Endometrial microvascular endothelial cells (primary cell): ENCODE data around the gene EMB. TPM values are rescaled to one million over a fixed set of nuclear protein-coding genes. Genes with fewer than 3 reads are reported as not detected.
"Not testable (repeated sequence)": the region's sequence is repeated elsewhere in the genome, so short reads cannot be mapped to it uniquely, and the experiment has no call there.

ENCODE experiments used
- in situ Hi-C: cut with HindIII; loops from 2 replicates; pipeline ENCODE4 v1.10.0; 2017; ENCODE audit warnings: low sequenced_read_pairs, low pct_unique_long_range_greater_than_20kb; ENCODE audit errors: inconsistent ontology term
- total RNA-seq: library from RNA; depleted of rRNA; stranded (reverse); fragments of >200 nt; gene quantifications from one replicate; pipeline ENCODE4 v1.2.3, GENCODE V29; 2015; ENCODE audit errors: inconsistent ontology term

The EMB gene, protein sequence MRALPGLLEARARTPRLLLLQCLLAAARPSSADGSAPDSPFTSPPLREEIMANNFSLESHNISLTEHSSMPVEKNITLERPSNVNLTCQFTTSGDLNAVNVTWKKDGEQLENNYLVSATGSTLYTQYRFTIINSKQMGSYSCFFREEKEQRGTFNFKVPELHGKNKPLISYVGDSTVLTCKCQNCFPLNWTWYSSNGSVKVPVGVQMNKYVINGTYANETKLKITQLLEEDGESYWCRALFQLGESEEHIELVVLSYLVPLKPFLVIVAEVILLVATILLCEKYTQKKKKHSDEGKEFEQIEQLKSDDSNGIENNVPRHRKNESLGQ
- total RNA-seq, result not detected

DNA sequence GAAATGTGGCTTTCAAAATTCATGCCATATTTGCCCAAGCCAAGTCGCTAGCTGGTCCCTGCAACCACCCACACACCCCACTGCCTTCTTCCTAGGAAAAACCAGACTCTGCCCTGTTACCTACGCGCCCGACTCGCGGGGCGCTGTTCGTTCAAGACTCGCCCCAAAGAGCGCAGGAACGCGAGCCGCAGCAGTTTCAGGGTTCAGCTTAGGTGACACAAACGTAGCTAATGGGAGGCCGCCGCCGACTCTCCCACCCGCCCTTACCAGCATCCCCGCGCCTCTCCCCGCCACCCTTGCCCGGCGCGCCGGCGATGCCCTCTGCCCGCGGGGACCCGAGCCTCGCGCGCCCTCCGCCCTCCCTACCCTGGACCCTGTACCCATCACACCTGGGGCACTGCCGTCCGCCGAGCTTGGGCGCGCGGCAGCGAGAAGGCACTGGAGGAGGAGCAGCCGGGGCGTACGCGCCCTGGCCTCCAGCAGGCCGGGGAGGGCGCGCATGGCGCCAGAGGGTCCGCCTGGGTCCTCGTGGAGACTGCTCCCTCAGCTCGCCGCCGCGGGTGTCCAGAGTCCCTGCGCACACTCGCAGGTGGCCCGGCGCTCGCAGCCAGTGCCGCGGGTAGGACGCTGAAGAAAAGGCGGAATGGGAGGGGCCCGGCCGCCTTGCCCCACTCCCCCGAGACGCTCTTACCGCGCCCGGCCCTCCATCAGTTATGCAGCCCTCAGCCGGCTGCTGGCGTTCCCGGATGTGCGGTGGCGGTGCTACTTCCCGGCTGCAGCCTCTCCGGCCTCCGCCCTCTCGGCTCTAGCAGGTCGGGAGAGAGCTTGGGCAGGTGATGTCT, at the start of gene EMB:
Gene EMB (minus strand): TSS at position 638 of the 842 bp plus-strand sequence. CDS start 137 bp downstream, at position 501.
- in situ Hi-C loops, result no loop called here

DNA sequence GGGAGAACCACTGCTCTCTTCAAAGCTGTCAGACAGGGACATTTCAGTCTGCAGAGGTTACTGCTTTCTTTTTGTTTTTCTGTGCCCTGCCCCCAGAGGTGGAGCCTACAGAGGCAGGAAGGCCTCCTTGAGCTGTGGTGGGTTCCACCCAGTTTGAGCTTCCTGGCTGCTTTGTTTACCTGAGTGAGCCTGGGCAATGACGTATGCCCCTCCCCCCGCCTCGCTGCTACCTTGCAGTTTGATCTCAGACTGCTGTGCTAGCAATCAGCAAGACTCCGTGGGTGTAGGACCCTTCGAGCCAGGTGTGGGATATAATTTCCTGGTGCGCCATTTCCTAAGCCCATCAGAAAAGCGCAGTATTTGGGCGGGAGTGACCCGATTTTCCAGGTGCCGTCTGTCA, 48.4 kb upstream of the EMB start:
- in situ Hi-C loops, result not testable (repeated sequence)

DNA sequence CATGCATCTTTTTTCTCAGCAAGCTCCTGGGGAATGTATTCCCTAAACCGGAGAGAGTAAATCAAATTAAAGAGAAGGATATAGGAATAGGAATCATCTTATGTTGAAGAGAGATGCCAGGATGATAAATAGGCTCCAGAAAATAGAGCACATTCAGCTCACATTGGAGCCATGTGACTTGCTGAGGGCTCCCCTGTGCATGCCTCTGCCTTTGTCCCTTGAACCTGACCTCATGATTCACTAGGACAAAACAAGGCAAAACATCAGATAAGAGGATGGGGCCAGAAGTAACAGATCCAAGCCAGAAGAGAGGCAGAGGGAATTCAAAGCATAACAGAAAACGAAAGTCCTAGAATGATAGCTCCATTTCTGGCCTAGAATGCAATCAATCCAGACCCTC, 37.7 kb upstream of the EMB start:
- in situ Hi-C loops, result not testable (repeated sequence)

DNA sequence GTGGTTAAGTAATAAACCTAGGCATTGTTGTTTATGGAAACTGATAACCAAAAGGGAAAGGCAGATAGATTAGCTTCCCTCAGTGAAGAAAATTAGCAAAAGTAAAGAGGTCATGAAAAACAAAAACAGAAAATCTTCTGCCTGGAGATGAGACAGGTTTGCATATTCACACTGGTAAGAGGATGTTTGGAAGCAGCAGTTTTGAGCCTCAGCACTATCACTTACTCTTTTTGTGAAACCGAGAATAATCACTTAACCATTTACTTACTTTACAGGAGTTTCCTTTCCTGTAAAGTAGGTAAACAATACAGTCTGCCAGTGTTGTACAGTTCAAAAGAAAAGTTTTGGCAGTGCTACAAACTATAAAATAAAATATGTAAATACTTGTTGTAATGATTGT, 35.5 kb upstream of the EMB start:
- in situ Hi-C loops, result no loop called here

DNA sequence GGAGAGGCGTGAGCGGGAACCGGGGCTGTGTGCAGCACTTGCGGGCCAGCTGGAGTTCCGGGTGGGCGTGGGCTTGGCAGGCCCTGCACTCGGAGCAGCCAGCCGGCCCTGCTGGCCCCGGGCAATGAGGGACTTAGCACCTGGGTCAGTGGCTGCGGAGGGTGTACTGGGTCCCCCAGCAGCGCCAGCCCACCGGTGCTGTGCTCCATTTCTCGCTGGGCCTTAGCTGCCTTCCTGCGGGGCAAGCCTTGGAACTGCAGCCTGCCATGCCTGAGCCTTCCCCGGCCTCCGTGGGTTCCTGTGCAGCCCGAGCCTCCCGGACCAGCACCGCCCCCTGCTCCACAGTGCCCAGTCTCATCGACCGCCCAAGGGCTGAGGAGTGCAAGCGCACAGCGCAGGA, 23.9 kb upstream of the EMB start:
- in situ Hi-C loops, result not testable (repeated sequence)

DNA sequence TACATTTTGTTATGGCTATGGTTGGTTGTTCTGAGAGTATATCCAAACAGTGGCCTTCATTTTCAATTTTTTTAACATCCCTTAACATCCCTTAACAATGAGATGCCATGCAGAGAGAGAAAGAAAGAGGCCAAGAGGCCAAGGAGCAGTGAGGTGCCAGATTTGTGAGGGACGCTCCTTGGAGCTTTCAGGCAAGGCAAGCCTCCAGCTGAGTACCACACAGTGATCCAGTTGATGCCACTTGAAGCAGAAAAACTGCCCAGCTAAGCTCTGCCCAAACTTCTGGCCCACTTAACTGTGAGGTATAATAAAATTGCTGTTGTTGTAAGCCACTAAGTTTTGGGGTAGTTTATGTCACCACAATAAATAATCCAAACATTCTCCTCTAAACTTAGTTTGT, 22.6 kb upstream of the EMB start:
- in situ Hi-C loops, result no loop called here

DNA sequence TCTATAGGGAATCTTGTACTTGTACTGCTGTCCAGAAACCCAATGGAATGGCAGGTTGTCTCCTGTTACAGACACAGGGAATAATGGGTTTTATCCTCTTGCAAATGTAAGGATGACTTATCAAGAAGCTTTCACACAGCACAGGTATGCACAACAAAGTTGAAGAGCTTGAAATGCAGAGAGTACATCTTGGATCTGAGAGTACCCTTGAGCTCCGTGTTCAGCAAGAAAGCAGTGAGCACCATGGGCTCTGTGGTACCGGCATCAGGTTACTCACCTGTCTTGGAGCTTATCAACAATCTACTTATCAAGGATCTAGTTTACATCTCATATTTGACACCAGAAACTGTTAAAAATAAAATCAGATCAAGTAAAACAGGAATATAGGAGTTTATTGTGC, 22.0 kb upstream of the EMB start:
- in situ Hi-C loops, result no loop called here

DNA sequence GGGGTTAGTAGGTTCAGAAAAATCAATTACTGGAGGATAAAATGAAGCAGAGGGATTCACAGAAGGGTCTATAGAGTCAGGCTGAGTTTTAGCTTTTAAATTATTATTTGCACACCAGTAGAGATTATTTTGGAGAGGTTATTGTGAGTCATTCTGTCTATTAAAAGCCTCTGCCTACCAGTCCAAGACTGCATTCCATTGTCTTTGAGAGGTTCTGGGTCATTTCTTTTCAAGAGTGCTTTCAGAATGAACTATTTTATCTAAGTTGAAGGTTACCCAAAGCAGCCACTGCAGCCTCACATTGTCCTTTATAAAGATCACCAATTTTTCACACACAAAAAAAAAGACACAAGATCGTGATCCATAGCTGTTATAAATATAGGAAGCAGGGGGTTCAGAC, 21.5 kb upstream of the EMB start:
- in situ Hi-C loops, result not testable (repeated sequence)

DNA sequence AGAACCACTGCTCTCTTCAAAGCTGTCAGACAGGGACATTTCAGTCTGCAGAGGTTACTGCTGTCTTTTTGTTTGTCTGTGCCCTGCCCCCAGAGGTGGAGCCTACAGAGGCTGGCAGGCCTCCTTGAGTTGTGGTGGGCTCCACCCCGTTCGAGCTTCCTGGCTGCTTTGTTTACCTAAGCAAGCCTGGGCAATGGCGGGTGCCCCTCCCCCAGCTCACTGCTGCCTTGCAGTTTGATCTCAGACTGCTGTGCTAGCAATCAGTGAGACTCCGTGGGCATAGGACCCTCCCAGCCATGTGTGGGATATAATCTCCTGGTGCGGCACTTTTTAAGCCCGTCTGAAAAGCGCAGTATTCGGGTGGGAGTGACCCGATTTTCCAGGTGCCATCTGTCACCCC, 17.3 kb upstream of the EMB start:
- in situ Hi-C loops, result not testable (repeated sequence)

DNA sequence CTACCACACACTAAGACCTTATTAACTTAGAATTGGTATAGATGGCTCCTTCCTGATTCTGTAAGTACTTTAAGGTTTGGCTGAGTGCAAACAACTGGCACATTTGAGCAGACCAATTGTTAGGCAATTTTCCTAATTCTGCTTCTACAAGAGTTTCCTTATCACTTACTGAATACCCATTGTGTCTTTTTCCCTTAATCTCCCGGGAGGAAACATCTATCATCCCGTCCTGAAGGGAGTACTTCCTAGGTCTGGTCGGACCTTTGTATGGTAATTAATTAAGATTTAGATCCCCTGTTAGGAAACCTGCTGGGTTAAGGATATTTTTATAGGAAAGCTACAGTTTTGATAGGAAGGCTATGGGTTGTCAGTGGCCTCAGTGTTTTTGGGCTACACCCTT, 8.2 kb upstream of the EMB start:
- in situ Hi-C loops, result not testable (repeated sequence)

DNA sequence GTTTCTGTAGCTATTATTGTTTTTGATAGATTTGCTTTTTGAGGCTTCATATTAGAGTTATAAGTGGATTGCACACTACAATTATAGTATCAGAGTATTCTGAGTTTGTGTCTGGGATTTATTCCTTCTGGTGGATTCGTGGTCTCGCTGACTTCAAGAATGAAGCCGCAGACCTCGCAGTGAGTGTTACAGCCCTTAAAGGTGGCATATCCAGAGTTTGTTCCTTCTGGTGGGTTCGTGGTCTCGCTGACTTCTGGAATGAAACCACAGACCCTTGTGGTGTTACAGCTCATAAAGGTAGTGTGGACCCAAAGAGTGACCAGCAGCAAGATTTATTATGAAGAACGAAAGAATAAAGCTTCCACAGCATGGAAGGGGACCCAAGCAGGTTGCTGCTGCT, 6.9 kb upstream of the EMB start:
- in situ Hi-C loops, result no loop called here

DNA sequence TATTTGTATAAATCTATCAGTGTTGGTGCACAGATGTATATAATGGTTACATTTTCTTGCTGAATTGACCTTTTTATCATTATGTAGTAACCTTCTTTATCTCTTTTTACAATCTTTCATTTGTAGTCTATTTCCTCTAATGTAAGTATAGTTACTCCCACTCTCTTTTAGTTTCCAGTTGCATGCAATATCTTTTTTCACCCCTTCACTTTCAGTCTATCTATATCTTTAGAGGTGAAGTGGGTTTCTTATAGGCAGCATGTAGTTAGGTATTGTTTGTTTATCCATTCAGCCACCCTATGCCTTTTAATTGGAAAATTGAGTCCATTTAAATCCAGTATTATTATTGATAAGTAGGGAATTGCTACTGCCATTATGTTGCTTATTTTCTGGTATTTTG, 6.1 kb upstream of the EMB start:
- in situ Hi-C loops, result no loop called here

DNA sequence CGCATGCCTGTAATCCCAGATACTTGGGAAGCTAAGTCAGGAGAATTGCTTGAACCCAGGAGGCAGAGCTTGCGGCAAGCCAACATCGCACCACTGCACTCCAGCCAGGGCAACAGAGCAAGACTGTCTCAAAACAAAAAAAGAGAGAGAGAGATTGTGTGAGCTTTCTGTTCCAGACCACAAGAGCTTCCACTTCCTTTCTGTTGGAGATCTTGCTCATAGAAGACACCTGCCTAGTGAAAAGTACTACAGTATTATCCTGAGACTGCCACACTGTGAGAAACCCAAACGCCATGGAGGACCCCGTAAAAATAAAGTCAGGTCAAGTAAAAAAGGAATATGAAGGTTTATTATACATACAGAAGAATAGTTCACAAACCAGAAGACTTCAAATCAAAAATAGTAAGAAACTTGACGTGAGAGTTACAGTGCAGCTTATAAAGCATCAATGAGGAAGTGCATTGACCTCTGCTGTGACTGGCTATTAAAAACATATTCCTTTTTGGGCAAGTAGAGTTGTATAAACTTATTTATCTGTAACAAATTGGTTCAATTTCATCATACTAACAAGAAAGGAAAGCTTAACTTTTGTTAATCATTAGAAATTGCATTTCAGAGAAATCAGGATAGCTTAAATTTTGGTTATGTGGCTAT, 4.3 kb upstream of the EMB start:
- in situ Hi-C loops, result no loop called here

DNA sequence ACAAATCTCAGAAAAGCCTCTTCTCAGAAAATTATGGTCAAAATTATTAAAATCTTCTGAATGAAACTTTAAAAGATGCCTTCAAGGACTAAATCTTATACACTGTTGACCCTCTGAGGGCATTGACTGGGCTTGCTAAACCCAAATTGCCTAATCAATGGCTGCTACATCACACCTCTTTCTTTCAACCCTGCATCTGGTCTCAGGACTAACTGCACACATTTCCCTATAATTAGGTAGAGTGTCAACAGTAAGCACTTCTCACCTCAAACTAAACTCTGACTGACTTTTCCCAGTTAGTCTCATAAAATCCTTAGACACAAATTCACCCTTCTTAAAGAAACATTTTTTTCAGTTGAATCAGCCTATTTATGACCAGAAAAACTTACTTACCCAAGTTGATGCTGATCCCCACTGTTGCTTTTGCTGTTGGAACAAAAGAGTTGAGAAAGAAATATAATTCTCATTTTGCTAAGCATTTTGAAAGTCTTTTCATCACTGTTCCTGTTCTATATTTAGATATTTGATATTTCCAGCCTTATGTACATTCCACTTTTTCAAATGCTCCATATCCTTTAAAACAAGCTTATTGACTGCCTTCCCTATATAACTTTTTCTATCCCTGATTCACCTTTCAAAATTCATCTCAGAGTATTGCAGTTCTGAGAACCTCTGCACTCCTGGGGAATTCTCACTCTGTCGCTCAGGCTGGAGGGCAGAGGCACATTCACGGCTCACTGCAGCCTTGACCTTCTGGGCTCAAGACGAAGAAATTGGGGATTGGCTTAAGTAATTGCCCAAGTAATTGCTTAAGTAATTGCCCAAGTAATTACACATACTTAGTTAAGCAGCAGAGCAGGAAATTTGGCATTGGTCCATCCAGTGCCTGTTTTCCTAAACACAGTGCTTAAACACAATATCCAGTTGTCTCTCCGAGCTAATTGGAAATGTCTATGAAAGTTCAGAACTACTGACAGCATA, 1.8 kb upstream of the EMB start:
- in situ Hi-C loops, result not testable (repeated sequence)

DNA sequence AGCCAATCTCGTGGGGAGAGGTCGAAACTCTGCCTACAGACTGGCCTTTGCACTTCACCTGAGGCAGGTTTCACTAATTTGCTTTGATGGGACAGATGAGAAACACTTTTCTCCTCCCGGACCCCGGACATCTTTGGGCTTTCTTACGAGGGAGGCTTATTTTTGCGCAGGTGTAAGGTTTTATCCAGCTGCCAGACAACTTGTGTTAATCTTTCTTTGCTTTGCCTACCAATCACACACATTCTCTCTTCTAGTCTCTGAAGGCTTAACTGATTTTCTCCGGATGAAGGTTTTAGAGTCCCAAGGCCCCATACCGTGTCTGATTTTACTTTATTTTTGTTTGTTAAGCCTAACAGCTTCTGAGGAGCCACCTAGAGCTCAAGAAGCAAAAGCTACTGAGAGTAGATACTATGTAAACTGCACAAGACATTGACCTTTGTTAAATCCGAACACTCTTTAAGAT, 436 bp upstream of the EMB start:
- in situ Hi-C loops, result no loop called here

DNA sequence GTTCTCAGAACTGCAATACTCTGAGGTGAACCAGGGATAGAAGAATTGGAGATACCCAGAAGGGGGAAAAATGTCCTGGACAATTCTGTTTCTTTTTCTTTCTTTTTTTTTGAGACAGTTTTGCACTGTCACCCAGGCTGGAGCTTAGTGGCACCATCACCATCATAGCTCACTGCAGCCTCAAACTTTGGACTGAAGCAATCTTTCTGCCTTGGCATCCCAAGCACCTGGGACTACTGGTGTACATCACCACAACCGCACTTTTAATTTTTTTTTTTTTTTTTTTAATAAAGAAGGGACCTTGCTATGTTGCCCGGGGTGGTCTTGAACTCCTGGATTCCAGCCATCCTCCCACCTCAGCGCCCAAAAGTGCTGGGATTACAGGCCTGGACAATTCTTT, 1.9 kb downstream of the EMB start:
- in situ Hi-C loops, result no loop called here

DNA sequence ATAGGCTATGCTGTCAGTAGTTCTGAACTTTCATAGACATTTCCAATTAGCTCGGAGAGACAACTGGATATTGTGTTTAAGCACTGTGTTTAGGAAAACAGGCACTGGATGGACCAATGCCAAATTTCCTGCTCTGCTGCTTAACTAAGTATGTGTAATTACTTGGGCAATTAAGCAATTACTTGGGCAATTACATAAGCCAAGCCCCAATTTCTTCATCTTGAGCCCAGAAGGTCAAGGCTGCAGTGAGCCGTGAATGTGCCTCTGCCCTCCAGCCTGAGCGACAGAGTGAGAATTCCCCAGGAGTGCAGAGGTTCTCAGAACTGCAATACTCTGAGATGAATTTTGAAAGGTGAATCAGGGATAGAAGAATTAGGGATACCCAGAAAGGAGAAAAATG, 3.0 kb downstream of the EMB start:
- in situ Hi-C loops, result not testable (repeated sequence)

DNA sequence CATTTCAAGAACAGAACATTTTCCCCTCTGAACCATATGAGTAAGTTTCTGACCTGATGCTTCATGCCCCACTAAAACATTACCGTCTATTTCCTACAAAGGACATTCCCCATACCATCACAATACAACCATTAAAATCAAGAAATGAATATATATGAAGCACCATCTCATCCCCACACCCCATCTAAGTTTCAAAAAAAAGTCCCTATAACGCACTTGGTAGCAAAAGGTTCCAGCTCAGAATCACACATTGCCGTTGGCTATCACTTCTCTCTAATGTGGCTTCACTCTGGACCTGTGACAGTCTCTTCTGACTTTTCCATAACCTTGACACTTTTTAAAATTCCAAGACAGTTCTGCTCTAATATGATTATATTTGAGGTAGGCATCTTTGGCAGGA, 5.9 kb downstream of the EMB start:
- in situ Hi-C loops, result no loop called here
